Stimulated activated memory B cell treated with anti-CD40 and anti-IgM and Interleukin-4, amounts not matched to agents 10 μg/mL and 1 μg/mL and 100 μg/mL, for 72 hours (primary cell): ENCODE measurements around the gene THY1.

Experiments used
- ATAC-seq: fragments of 150-1000 bp; cut with Tn5 transposase; 2 replicates; pipeline ENCODE4 v1.10.0; 2021
- H3K27ac Mint-ChIP-seq: one replicate; pipeline ENCODE4 v1.8.0; 2022; ENCODE audit warnings: mild to moderate bottlenecking, mixed read lengths
- H3K27me3 Mint-ChIP-seq: one replicate; pipeline ENCODE4 v1.8.0; 2022; ENCODE audit warnings: mixed read lengths
- H3K36me3 Mint-ChIP-seq: one replicate; pipeline ENCODE4 v1.8.0; 2022; ENCODE audit warnings: mixed read lengths
- H3K4me1 Mint-ChIP-seq: one replicate; pipeline ENCODE4 v1.8.0; 2022; ENCODE audit warnings: mixed read lengths
- H3K4me3 Mint-ChIP-seq: one replicate; pipeline ENCODE4 v1.8.0; 2022; ENCODE audit warnings: mild to moderate bottlenecking, moderate library complexity, mixed read lengths
- H3K9me3 Mint-ChIP-seq: one replicate; pipeline ENCODE4 v1.8.0; 2022; ENCODE audit warnings: mixed read lengths

The THY1 gene

GRCh38 chr11:119431523-119431922 lies 8.6 kb upstream of the THY1 start:
- H3K27ac Mint-ChIP-seq = no peak overlapping the region
- H3K4me3 Mint-ChIP-seq = no peak overlapping the region
- H3K4me1 Mint-ChIP-seq = no peaks in the 10 kb centered on the region
- H3K9me3 Mint-ChIP-seq = no peaks in the 10 kb centered on the region
- no peaks in the 10 kb centered on the region for H3K36me3 Mint-ChIP-seq
- no peak for ATAC-seq
- peaks cover 78% of the 10 kb centered on the region for H3K27me3 Mint-ChIP-seq

GRCh38 chr11:119427279-119427678 lies 4.3 kb upstream of the THY1 start:
- no peaks in the 10 kb centered on the region for H3K36me3 Mint-ChIP-seq
- H3K4me1 Mint-ChIP-seq = peaks cover 10% of the 10 kb centered on the region
- no peak overlapping the region for H3K27ac Mint-ChIP-seq
- ATAC-seq = no peak
- H3K27me3 Mint-ChIP-seq = peaks cover 92% of the 10 kb centered on the region
- no peaks in the 10 kb centered on the region for H3K9me3 Mint-ChIP-seq
- no peak overlapping the region for H3K4me3 Mint-ChIP-seq

- H3K27me3 Mint-ChIP-seq = peaks cover 88% of the 10 kb centered on the region
- H3K4me1 Mint-ChIP-seq = peaks cover 16% of the 10 kb centered on the region
- H3K9me3 Mint-ChIP-seq = no peaks in the 10 kb centered on the region
Measured at GRCh38 chr11:119426142-119426541, 3.2 kb upstream of the THY1 start.

GRCh38 chr11:119424775-119425174 lies 1.8 kb upstream of the THY1 start:
- Mint-ChIP-seq H3K36me3 (no peaks in the 10 kb centered on the region), H3K9me3 (no peaks in the 10 kb centered on the region), H3K4me1 (peaks cover 16% of the 10 kb centered on the region), H3K27ac (no peak overlapping the region), H3K4me3 (no peak overlapping the region), H3K27me3 (peaks cover 85% of the 10 kb centered on the region)
- no peak for ATAC-seq

More at GRCh38 chr11:119426142-119426541, 3.2 kb upstream of the THY1 start:
- no peak for ATAC-seq
- no peaks in the 10 kb centered on the region for H3K36me3 Mint-ChIP-seq
- no peak overlapping the region for H3K4me3 Mint-ChIP-seq
- H3K27ac Mint-ChIP-seq = no peak overlapping the region

- Mint-ChIP-seq H3K36me3 (no peaks in the 10 kb centered on the region), H3K4me3 (no peak overlapping the region), H3K27ac (no peak overlapping the region), H3K4me1 (peaks cover 16% of the 10 kb centered on the region), H3K9me3 (no peaks in the 10 kb centered on the region), H3K27me3 (peaks cover 85% of the 10 kb centered on the region)
- ATAC-seq = no peak
Measured at GRCh38 chr11:119424276-119424675, 1.3 kb upstream of the THY1 start.

GRCh38 chr11:119423509-119424254 lies 710 bp upstream of the THY1 start:
- Mint-ChIP-seq H3K27ac (no peak overlapping the region), H3K27me3 (peaks cover 89% of the 10 kb centered on the region), H3K9me3 (no peaks in the 10 kb centered on the region), H3K4me3 (no peak overlapping the region), H3K4me1 (peaks cover 16% of the 10 kb centered on the region), H3K36me3 (no peaks in the 10 kb centered on the region)
- ATAC-seq = no peak

- Mint-ChIP-seq H3K27ac (no peak overlapping the region), H3K27me3 (peaks cover 87% of the 10 kb centered on the region)
Measured at GRCh38 chr11:119421941-119422808, 797 bp downstream of the THY1 start.

GRCh38 chr11:119421351-119421750 lies 1.6 kb downstream of the THY1 start:
- no peak overlapping the region for H3K4me3 Mint-ChIP-seq
- no peaks in the 10 kb centered on the region for H3K36me3 Mint-ChIP-seq
- no peak for ATAC-seq
- H3K27me3 Mint-ChIP-seq = peaks cover 82% of the 10 kb centered on the region
- no peak overlapping the region for H3K27ac Mint-ChIP-seq
- no peaks in the 10 kb centered on the region for H3K9me3 Mint-ChIP-seq
- H3K4me1 Mint-ChIP-seq = peaks cover 16% of the 10 kb centered on the region

More at GRCh38 chr11:119421941-119422808, 797 bp downstream of the THY1 start:
- Mint-ChIP-seq H3K4me1 (peaks cover 16% of the 10 kb centered on the region), H3K36me3 (no peaks in the 10 kb centered on the region), H3K4me3 (peak overlapping the region; percentile 40), H3K9me3 (no peaks in the 10 kb centered on the region)
- no peak for ATAC-seq

GRCh38 chr11:119420631-119421030 lies 2.3 kb downstream of the THY1 start:
- Mint-ChIP-seq H3K27me3 (peaks cover 81% of the 10 kb centered on the region), H3K27ac (no peak overlapping the region), H3K4me1 (peaks cover 18% of the 10 kb centered on the region), H3K9me3 (peaks cover under 1% of the 10 kb centered on the region), H3K4me3 (no peak overlapping the region), H3K36me3 (no peaks in the 10 kb centered on the region)
- no peak for ATAC-seq

GRCh38 chr11:119419834-119420492 lies 3.0 kb downstream of the THY1 start:
- no peak for ATAC-seq
- no peak overlapping the region for H3K4me3 Mint-ChIP-seq
- no peak overlapping the region for H3K27ac Mint-ChIP-seq
- H3K27me3 Mint-ChIP-seq = peaks cover 80% of the 10 kb centered on the region
- peaks cover 4% of the 10 kb centered on the region for H3K9me3 Mint-ChIP-seq
- no peaks in the 10 kb centered on the region for H3K36me3 Mint-ChIP-seq
- H3K4me1 Mint-ChIP-seq = peaks cover 21% of the 10 kb centered on the region

- no peak for ATAC-seq
- Mint-ChIP-seq H3K27me3 (peaks cover 73% of the 10 kb centered on the region), H3K4me3 (no peak overlapping the region), H3K36me3 (no peaks in the 10 kb centered on the region), H3K27ac (no peak overlapping the region), H3K4me1 (peaks cover 21% of the 10 kb centered on the region), H3K9me3 (peaks cover 7% of the 10 kb centered on the region)
Measured at GRCh38 chr11:119419246-119419645, 3.7 kb downstream of the THY1 start.

GRCh38 chr11:119418759-119419158 lies 4.2 kb downstream of the THY1 start:
- no peak overlapping the region for H3K4me3 Mint-ChIP-seq
- peaks cover 8% of the 10 kb centered on the region for H3K9me3 Mint-ChIP-seq
- no peaks in the 10 kb centered on the region for H3K36me3 Mint-ChIP-seq
- no peak overlapping the region for H3K27ac Mint-ChIP-seq
- H3K27me3 Mint-ChIP-seq = peaks cover 68% of the 10 kb centered on the region
- peaks cover 21% of the 10 kb centered on the region for H3K4me1 Mint-ChIP-seq
- no peak for ATAC-seq

GRCh38 chr11:119417726-119418540 lies 5.0 kb downstream of the THY1 start:
- no peak overlapping the region for H3K27ac Mint-ChIP-seq
- ATAC-seq = no peak
- H3K36me3 Mint-ChIP-seq = no peaks in the 10 kb centered on the region
- H3K4me1 Mint-ChIP-seq = peaks cover 18% of the 10 kb centered on the region
- H3K9me3 Mint-ChIP-seq = peaks cover 8% of the 10 kb centered on the region
- H3K27me3 Mint-ChIP-seq = peaks cover 60% of the 10 kb centered on the region
- H3K4me3 Mint-ChIP-seq = no peak overlapping the region

GRCh38 chr11:119416606-119417580 lies 6.1 kb downstream of the THY1 start:
- Mint-ChIP-seq H3K9me3 (peaks cover 13% of the 10 kb centered on the region), H3K27me3 (peaks cover 57% of the 10 kb centered on the region), H3K4me1 (peaks cover 8% of the 10 kb centered on the region), H3K27ac (no peak overlapping the region), H3K36me3 (peaks cover 5% of the 10 kb centered on the region), H3K4me3 (no peak overlapping the region)
- no peak for ATAC-seq
